ENCODE data around the gene VAPB. TPM values are rescaled to one million over a fixed set of nuclear protein-coding genes. Genes with fewer than 3 reads are reported as not detected.

Gene VAPB
- total and polyA plus RNA-seq, 4 donors, result 20.9 to 50.6 (median 35.3) TPM

DNA sequence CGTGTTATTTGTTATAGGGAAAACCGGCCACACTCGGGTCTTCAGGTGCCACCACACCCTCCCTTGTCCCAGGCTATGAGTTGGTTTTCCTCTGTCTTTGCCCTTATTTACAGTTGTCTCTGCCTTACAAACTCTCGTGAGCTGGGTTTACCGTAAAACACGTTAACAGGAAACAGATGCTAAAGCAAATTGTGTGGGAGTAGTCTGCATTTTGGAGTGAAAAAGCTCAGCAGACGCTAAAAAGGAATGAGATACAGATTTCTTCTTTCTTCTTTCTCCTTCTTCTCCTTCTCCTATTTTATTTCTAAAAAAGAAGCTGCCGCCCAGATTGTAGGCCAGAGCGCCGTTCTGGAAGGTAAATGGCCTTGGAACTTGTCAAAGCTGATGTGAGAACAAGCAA is 74.2 kb downstream of the VAPB start:
- Histone ChIP-seq H3K36me3 (ENCODE audit: control insufficient read depth in 1 of 2, insufficient read depth in 2 of 2, low read length in 1 of 2) (no peaks in the 10 kb centered on the region), H3K27me3 (ENCODE audit: control insufficient read depth in 1 of 2, insufficient read depth in 2 of 2, low read length in 1 of 2) (no peaks in the 10 kb centered on the region), H3K27ac (ENCODE audit: low read depth in 1 of 2, low read length in 2 of 2) (no peak overlapping the region), H3K4me1 (ENCODE audit: control insufficient read depth in 1 of 2, insufficient read depth in 2 of 2, low read length in 2 of 2) (no peaks in the 10 kb centered on the region), H3K9me3 (ENCODE audit: control insufficient read depth, low read length) (no peaks in the 10 kb centered on the region), H3K4me3 (ENCODE audit: low read length in 2 of 2) (no peak overlapping the region)
- intact Hi-C loops (cut with DNase I), result no loop called here
- WGBS, 2 donors, result 88 to 90% methylated on average over 10 of the region's 10 CpGs
- DNase-seq (no peak), ATAC-seq (ENCODE audit: low FRiP score) (no peak)

DNA sequence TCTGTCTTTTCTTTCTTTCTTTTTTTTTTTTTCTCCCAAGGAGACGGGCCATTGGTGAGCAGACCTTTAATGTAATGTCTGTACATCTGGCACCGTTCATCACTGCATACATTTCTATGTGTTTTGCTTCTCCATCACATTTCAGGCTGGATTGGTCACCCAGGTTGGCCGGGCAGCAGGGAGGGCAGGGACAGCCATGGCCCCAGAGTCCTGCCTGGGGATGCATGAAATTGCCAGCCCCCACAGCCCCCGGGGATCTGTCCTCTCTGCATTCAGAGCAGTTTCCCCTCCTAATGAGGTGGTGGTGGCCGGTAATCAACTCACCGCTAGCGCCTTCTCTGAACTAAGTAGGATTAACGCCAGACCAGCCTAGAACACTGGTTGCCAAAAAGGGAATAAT is 75.8 kb downstream of the VAPB start:
- H3K4me1 ChIP-seq (ENCODE audit: control insufficient read depth in 1 of 2, insufficient read depth in 2 of 2, low read length in 2 of 2), result no peaks in the 10 kb centered on the region
- no peaks in the 10 kb centered on the region for H3K36me3 ChIP-seq (ENCODE audit: control insufficient read depth in 1 of 2, insufficient read depth in 2 of 2, low read length in 1 of 2)
- no peaks in the 10 kb centered on the region for H3K9me3 ChIP-seq (ENCODE audit: control insufficient read depth, low read length)
- H3K27me3 ChIP-seq (ENCODE audit: control insufficient read depth in 1 of 2, insufficient read depth in 2 of 2, low read length in 1 of 2), result no peaks in the 10 kb centered on the region
- intact Hi-C loops (cut with DNase I), result no loop called here
- ATAC-seq (ENCODE audit: low FRiP score) (no peak), DNase-seq (no peak)
- H3K27ac ChIP-seq (ENCODE audit: low read depth in 1 of 2, low read length in 2 of 2), result no peak overlapping the region
- 77% methylated on average over 8 of the region's 8 CpGs for WGBS, 2 donors
- no peak overlapping the region for H3K4me3 ChIP-seq (ENCODE audit: low read length in 2 of 2)

DNA sequence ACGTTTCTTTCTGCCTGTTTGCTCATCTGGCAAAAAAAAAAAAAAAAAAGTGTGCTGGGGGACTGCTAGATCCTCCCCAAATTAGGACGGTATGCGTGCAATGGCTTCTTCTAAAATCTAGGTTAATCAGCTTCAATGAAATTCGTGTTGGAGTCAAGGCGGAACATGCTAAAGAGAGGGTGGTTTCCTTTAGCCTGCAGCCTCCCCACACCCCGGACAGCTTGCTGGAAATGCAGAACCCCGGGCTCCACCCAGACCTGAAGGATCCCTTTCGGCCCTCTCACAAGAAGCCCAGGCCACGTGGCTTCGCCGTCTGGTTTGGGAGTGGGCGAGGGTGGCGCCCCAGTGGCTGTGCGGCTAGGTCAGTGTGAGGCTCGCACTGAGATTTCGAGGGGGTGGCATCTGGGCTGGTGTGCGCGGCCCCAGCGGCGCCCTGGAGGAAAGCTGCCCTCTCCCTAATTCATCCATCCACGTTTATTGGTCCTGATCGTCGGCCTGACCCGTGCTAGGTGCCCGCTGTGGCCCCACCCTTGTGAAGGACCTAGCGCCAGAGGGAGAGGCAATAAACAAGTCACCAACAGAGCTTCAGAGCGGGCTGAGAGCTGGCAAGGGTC is 77.2 kb downstream of the VAPB start:
- H3K36me3 ChIP-seq (ENCODE audit: control insufficient read depth in 1 of 2, insufficient read depth in 2 of 2, low read length in 1 of 2), result no peaks in the 10 kb centered on the region
- H3K4me3 ChIP-seq (ENCODE audit: low read length in 2 of 2), result no peak overlapping the region
- H3K27me3 ChIP-seq (ENCODE audit: control insufficient read depth in 1 of 2, insufficient read depth in 2 of 2, low read length in 1 of 2), result no peaks in the 10 kb centered on the region
- intact Hi-C loops (cut with DNase I), result no loop called here
- DNase-seq (no peak), ATAC-seq (ENCODE audit: low FRiP score) (no peak)
- 95 to 97% methylated on average over 27 of the region's 27 CpGs for WGBS, 2 donors
- H3K4me1 ChIP-seq (ENCODE audit: control insufficient read depth in 1 of 2, insufficient read depth in 2 of 2, low read length in 2 of 2), result no peaks in the 10 kb centered on the region
- no peak overlapping the region for H3K27ac ChIP-seq (ENCODE audit: low read depth in 1 of 2, low read length in 2 of 2)
- H3K9me3 ChIP-seq (ENCODE audit: control insufficient read depth, low read length), result no peaks in the 10 kb centered on the region

DNA sequence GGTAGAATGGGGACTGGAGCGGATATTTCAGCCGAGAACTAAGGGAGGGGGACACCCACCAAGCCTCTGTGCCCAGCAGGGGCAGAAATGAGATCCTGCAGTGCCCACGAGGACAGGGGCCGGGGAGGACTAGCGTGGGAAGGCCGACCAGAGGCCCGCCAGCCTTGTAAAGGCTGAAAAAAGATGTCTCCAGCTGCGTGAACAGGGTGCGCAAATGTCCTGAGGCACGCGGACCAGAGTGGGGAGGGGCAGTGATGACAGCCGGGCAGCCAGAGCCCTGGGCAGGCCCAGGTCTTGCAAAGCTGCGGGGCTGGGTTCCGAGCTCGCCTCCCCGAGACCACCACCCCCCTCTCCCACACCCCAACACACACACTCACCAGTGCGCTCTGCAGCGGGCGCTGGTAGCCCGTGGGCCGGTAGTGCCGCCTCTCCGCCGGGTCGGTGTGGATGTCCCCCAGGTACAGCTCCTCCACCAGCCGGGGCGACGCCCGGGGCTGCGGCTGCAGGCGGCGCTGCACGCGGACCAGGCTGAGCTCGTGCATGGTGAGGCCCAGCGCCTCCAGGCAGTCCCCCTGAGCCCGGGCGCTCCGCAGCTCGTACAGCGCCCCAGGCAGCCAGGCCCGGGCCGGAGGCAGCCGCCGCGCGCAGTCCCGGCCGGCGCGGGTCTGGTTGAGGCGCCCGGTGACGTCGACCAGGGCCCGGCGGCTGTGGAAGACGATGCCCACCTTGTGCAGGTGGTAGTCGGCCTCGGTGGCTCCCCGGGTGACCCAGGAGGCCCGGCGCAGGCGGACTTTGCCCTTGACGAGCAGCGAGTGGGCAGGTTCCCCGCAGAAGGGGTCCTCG is 77.9 kb downstream of the VAPB start:
- H3K4me1 ChIP-seq (ENCODE audit: control insufficient read depth in 1 of 2, insufficient read depth in 2 of 2, low read length in 2 of 2), result no peaks in the 10 kb centered on the region

DNA sequence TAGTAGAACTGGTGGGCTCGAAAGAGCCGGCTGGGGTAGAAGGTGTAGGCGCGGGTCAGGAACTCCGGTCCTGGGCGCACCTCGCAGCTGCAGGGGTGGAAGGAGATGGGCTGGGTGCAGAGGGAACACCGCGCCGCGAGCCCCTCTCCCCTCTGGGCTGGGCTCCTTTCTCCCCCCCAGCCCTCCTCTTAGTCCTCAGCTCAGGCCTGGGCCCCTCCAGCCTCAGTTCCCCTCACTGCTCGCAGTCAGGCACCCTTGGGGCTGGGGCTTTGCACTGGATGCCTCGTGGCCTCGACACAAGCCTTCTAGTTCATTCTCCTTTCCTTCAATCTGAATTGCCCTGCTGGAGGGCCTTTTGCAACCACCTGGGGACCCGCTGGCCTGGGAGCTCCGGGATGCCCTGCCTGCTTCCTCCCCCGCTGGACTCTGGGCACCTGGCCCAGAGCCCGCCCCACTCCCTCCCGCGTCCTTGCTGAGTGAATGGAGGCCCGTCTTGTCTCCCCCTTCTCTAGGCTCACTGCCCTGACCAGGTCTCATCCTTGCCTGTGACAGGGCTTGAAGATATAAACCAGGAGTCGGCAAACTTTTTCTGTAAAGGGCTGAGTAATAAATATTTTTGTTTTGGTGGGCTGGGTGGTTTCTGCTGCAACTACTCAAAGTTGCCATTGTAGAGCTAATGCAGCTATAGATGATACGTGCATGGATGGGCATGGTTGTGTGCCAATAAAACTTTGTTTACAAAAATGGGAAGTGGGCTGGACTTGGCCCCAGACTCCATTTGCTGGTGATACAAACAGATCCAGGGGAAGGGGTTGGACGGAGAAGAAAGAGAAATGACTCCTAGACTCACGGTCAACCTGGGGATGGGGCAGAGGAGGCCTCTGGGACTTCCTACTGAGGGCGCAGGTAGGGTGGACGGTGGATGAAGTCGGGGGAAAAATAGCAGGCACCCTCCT is 78.8 kb downstream of the VAPB start:
- Histone ChIP-seq H3K36me3 (ENCODE audit: control insufficient read depth in 1 of 2, insufficient read depth in 2 of 2, low read length in 1 of 2) (no peaks in the 10 kb centered on the region), H3K27ac (ENCODE audit: low read depth in 1 of 2, low read length in 2 of 2) (no peak overlapping the region), H3K4me1 (ENCODE audit: control insufficient read depth in 1 of 2, insufficient read depth in 2 of 2, low read length in 2 of 2) (no peaks in the 10 kb centered on the region), H3K4me3 (ENCODE audit: low read length in 2 of 2) (no peak overlapping the region), H3K9me3 (ENCODE audit: control insufficient read depth, low read length) (no peaks in the 10 kb centered on the region), H3K27me3 (ENCODE audit: control insufficient read depth in 1 of 2, insufficient read depth in 2 of 2, low read length in 1 of 2) (no peaks in the 10 kb centered on the region)
- ATAC-seq (ENCODE audit: low FRiP score), result no peak
- WGBS, 2 donors, result 80 to 81% methylated on average over 26 to 28 of the region's 28 CpGs
- intact Hi-C loops (cut with DNase I), result no loop called here
- DNase-seq, result no peak

More for the DNA sequence above, 77.9 kb downstream of the VAPB start:
- Histone ChIP-seq H3K9me3 (ENCODE audit: control insufficient read depth, low read length) (no peaks in the 10 kb centered on the region), H3K27me3 (ENCODE audit: control insufficient read depth in 1 of 2, insufficient read depth in 2 of 2, low read length in 1 of 2) (no peaks in the 10 kb centered on the region), H3K27ac (ENCODE audit: low read depth in 1 of 2, low read length in 2 of 2) (no peak overlapping the region), H3K4me3 (ENCODE audit: low read length in 2 of 2) (no peak overlapping the region), H3K36me3 (ENCODE audit: control insufficient read depth in 1 of 2, insufficient read depth in 2 of 2, low read length in 1 of 2) (no peaks in the 10 kb centered on the region)
- intact Hi-C loops (cut with DNase I), result no loop called here
- 57 to 59% methylated on average over 68 of the region's 68 CpGs for WGBS, 2 donors
- DNase-seq, result no peak
- ATAC-seq (ENCODE audit: low FRiP score), result no peak

DNA sequence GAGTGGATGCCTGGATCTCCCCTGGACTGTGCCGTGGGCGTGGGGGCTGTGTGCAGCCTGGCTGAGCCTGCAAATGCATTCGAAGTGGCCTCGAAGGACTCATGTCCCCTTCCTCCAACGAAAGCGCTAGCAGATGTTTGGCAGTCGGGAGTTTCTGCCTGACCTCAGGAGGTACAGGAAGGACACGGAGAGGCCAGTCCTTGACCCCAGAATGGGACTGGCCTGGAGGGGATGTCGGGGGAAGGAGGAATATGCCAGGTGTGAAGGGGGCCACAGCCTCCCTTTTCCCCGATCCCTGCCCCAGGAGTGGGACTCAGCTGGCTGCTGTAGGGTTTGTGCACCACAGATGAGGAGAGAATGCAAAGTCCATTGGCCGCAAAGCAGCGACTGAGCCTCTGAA is 80.6 kb downstream of the VAPB start:
- Histone ChIP-seq H3K36me3 (ENCODE audit: control insufficient read depth in 1 of 2, insufficient read depth in 2 of 2, low read length in 1 of 2) (no peaks in the 10 kb centered on the region), H3K9me3 (ENCODE audit: control insufficient read depth, low read length) (no peaks in the 10 kb centered on the region), H3K4me1 (ENCODE audit: control insufficient read depth in 1 of 2, insufficient read depth in 2 of 2, low read length in 2 of 2) (no peaks in the 10 kb centered on the region), H3K4me3 (ENCODE audit: low read length in 2 of 2) (no peak overlapping the region), H3K27ac (ENCODE audit: low read depth in 1 of 2, low read length in 2 of 2) (no peak overlapping the region), H3K27me3 (ENCODE audit: control insufficient read depth in 1 of 2, insufficient read depth in 2 of 2, low read length in 1 of 2) (no peaks in the 10 kb centered on the region)
- WGBS, 2 donors, result 89 to 90% methylated on average over 12 of the region's 12 CpGs
- no peak for ATAC-seq (ENCODE audit: low FRiP score)
- no peak for DNase-seq
- intact Hi-C loops (cut with DNase I), result no loop called here

DNA sequence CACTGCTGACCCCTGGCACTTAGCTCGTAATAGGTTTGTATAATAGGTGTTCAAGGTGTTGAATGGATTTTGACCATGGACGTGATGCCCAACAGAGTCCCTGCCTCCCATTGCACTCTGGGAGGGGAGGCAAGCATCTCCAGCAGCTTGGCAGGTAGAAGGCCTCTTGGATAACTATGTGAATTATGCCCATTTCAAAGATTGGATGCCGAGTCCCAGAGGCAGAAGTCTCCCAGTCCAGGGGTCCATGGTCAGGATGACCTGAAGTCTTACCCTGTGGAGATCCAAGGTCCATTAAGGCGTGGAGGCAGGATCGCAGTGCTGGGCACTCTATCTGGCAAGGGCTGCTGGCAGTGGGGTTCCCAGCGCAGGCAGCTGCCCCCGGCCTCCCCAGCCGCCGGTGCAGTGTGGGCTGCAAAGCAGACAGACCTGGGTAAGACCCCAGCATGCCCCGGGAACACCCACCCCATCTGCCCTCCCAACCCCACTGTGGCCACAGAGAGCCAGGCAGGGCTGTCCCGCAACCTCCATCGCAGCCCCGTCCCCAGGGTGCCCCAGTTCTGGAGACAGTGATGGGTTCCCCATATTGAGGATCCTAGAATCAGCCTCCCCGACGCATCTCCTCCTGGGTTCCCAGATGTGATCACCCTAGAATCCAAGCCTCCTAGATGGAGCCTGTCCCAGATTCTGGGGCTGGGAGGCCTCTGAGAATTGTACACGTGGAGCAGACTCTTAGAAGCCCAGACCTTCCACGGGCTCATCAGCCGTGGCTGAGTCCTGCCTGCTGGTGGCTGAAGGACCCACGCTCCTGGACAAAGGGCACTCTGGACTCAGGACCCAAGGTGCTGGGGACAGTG is 81.5 kb downstream of the VAPB start:
- Histone ChIP-seq H3K27ac (ENCODE audit: low read depth in 1 of 2, low read length in 2 of 2) (no peak overlapping the region), H3K4me1 (ENCODE audit: control insufficient read depth in 1 of 2, insufficient read depth in 2 of 2, low read length in 2 of 2) (no peaks in the 10 kb centered on the region), H3K4me3 (ENCODE audit: low read length in 2 of 2) (no peak overlapping the region), H3K27me3 (ENCODE audit: control insufficient read depth in 1 of 2, insufficient read depth in 2 of 2, low read length in 1 of 2) (no peaks in the 10 kb centered on the region), H3K9me3 (ENCODE audit: control insufficient read depth, low read length) (no peaks in the 10 kb centered on the region), H3K36me3 (ENCODE audit: control insufficient read depth in 1 of 2, insufficient read depth in 2 of 2, low read length in 1 of 2) (no peaks in the 10 kb centered on the region)
- intact Hi-C loops (cut with DNase I), result no loop called here
- no peak for ATAC-seq (ENCODE audit: low FRiP score)
- 93% methylated on average over 19 of the region's 19 CpGs for WGBS, 2 donors
- DNase-seq, result no peak
